Prostate gland (tissue), 2 donors: ENCODE data around the gene PTPRG.

ENCODE experiments used
- CTCF ChIP-seq, 4 experiments: fragments of 200-600 bp in 2 of 4; fragments of 450-650 bp in 2 of 4; sonication (generic) in 2 of 4; IDR thresholded peaks; 1 replicate in 3 of 4; 2 replicates in 1 of 4; pipeline ENCODE4 v1.5.1; 2016 to 2019; ENCODE audit warnings: antibody characterized with exemption in 4 of 4, mild to moderate bottlenecking in 2 of 4, moderate library complexity in 2 of 4
- POLR2A ChIP-seq: fragments of 450-650 bp; IDR thresholded peaks from one replicate; pipeline ENCODE4 v1.6.1; 2016; ENCODE audit warnings: antibody characterized with exemption, mild to moderate bottlenecking
- POLR2AphosphoS5 ChIP-seq: sonication (generic); formaldehyde crosslinking; IDR thresholded peaks from one replicate; pipeline ENCODE4 v1.6.1; 2017; ENCODE audit warnings: antibody characterized with exemption

DNA sequence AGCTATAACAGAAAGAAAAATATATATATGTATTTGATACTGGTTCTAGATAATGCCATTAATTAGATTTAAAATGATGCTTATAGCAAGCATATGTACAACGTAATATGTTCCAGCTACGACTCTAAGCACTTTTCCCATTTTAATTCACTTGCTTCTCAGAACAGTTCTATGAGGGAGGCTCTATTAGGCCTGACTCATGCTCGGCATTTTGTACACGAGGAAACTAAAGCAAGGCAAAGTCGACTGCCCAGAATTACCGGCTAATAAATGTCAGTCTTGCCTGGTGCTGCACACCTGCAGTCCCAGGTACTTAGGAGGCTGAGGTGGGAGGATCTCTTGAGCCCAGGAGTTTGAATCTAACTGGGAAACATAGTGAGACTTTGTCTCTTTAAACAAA is 106.0 kb downstream of the PTPRG start:
- TF ChIP-seq CTCF (IDR thresholded peaks at IDR 0.05) (no peak), POLR2A (no peak), POLR2AphosphoS5 (no peak)
